Activated naive CD8-positive, alpha-beta T cell treated with anti-CD3 and anti-CD28 coated beads, Interleukin-2, amount 10 ng/mL, durations not matched to agents 7 days and 5 days (primary cell): ENCODE data around the gene HOXA6. TPM values are rescaled to one million over a fixed set of nuclear protein-coding genes. Genes with fewer than 3 reads are reported as not detected.

Experiments
- ATAC-seq: fragments of 150-1000 bp; cut with Tn5 transposase; one replicate; pipeline ENCODE4 v1.10.0; 2021; ENCODE audit warnings: low read depth, moderate library complexity
- POLR2A ChIA-PET: fragments of 350-600 bp; sonication (Branson Sonifier 250); formaldehyde crosslinking; loops from one replicate; lab custom pipeline; 2021; ENCODE audit warnings: antibody characterized with exemption; lab: Charles Lee
- DNase-seq: peaks from one replicate; pipeline ENCODE4 v3.0.0; 2021
- H3K27ac Mint-ChIP-seq: one replicate; pipeline ENCODE4 v1.8.0; 2022; ENCODE audit warnings: mild to moderate bottlenecking, mixed read lengths
- H3K27me3 Mint-ChIP-seq: one replicate; pipeline ENCODE4 v1.8.0; 2022; ENCODE audit warnings: mild to moderate bottlenecking, moderate library complexity, mixed read lengths
- H3K36me3 Mint-ChIP-seq: one replicate; pipeline ENCODE4 v1.8.0; 2021; ENCODE audit warnings: mild to moderate bottlenecking, mixed read lengths
- H3K4me1 Mint-ChIP-seq: one replicate; pipeline ENCODE4 v1.8.0; 2021; ENCODE audit warnings: mixed read lengths
- H3K4me3 Mint-ChIP-seq: one replicate; pipeline ENCODE4 v1.8.0; 2022; ENCODE audit warnings: mild to moderate bottlenecking, moderate library complexity, mixed read lengths
- H3K9me3 Mint-ChIP-seq: one replicate; pipeline ENCODE4 v1.8.0; 2021; ENCODE audit warnings: mixed read lengths
- total RNA-seq, 2 experiments: library from RNA; stranded (reverse); gene quantifications; one replicate each; pipeline ENCODE4 v1.2.3, GENCODE V29; 2021

HOXA6 gene
- total RNA-seq, 2 experiments from 2014 or later, result not detected

- Mint-ChIP-seq H3K27me3 (peaks cover 66% of the 10 kb centered on the region), H3K4me3 (peak within 1 kb of the TSS; percentile 35), H3K4me1 (peaks cover 9% of the 10 kb centered on the region), H3K27ac (no peak within 1 kb of the TSS), H3K9me3 (no peaks in the 10 kb centered on the region), H3K36me3 (no peaks in the 10 kb centered on the region)
- DNase-seq (peak; percentile 30), ATAC-seq (no peak)
- POLR2A ChIA-PET, result interaction anchor here (0.9 kb wide), 1 partner anchor 13 kb away, joined by 3 read pairs; no protein-coding TSS in a partner anchor
These were observed 26.6 kb upstream of the HOXA6 start, which contains the start of gene HOXA10 for GRCh38 chr7:27173956-27174873. TSS of gene HOXA10 (minus strand) at chr7:27174320. CDS start at chr7:27174306, 14 bp downstream.

- Mint-ChIP-seq H3K4me3 (no peak overlapping the region), H3K9me3 (no peaks in the 10 kb centered on the region), H3K27ac (no peak overlapping the region), H3K27me3 (peaks cover 66% of the 10 kb centered on the region), H3K4me1 (peaks cover 9% of the 10 kb centered on the region), H3K36me3 (peaks cover 3% of the 10 kb centered on the region)
- POLR2A ChIA-PET, result interaction anchor here (0.9 kb wide), 1 partner anchor 14 kb away, joined by 3 read pairs; no protein-coding TSS in a partner anchor
- DNase-seq (peak; percentile 50), ATAC-seq (peak; percentile 39)
These were observed 26.0 kb upstream of the HOXA6 start for GRCh38 chr7:27173511-27173955.

- Mint-ChIP-seq H3K36me3 (peaks cover 3% of the 10 kb centered on the region), H3K27me3 (peaks cover 66% of the 10 kb centered on the region), H3K4me3 (peak overlapping the region; percentile 19), H3K4me1 (peaks cover 9% of the 10 kb centered on the region), H3K9me3 (no peaks in the 10 kb centered on the region), H3K27ac (no peak overlapping the region)
- ATAC-seq, result no peak
- DNase-seq, result no peak
- POLR2A ChIA-PET, result interaction anchor here (0.9 kb wide), 1 partner anchor 14 kb away, joined by 3 read pairs; no protein-coding TSS in a partner anchor
These were observed 25.4 kb upstream of the HOXA6 start for GRCh38 chr7:27172823-27173510.

- peaks cover 3% of the 10 kb centered on the region for H3K36me3 Mint-ChIP-seq
- no peaks in the 10 kb centered on the region for H3K9me3 Mint-ChIP-seq
- peaks cover 66% of the 10 kb centered on the region for H3K27me3 Mint-ChIP-seq
- POLR2A ChIA-PET, result no interaction called here
- peaks cover 9% of the 10 kb centered on the region for H3K4me1 Mint-ChIP-seq
- ATAC-seq, result no peak
- peak overlapping the region; percentile 67 for H3K27ac Mint-ChIP-seq
- DNase-seq, result peak; percentile 31
- peak overlapping the region; percentile 50 for H3K4me3 Mint-ChIP-seq
These were observed 24.8 kb upstream of the HOXA6 start for GRCh38 chr7:27172315-27172774.

- DNase-seq (peak; percentile 34), ATAC-seq (no peak)
- Mint-ChIP-seq H3K27ac (peak overlapping the region; percentile 67), H3K27me3 (peaks cover 69% of the 10 kb centered on the region), H3K4me3 (peak overlapping the region; percentile 50), H3K36me3 (peaks cover 5% of the 10 kb centered on the region), H3K4me1 (peaks cover 12% of the 10 kb centered on the region), H3K9me3 (no peaks in the 10 kb centered on the region)
- POLR2A ChIA-PET, result no interaction called here
These were observed 24.2 kb upstream of the HOXA6 start for GRCh38 chr7:27171637-27172314.

GRCh38 chr7:27171325-27171636 lies 23.7 kb upstream of the HOXA6 start:
- H3K27me3 Mint-ChIP-seq, result peaks cover 74% of the 10 kb centered on the region
- H3K4me1 Mint-ChIP-seq, result peaks cover 12% of the 10 kb centered on the region
- no peak overlapping the region for H3K4me3 Mint-ChIP-seq
- peaks cover 5% of the 10 kb centered on the region for H3K36me3 Mint-ChIP-seq
- H3K27ac Mint-ChIP-seq, result peak overlapping the region; percentile 65
- DNase-seq (no peak), ATAC-seq (no peak)
- POLR2A ChIA-PET, result no interaction called here
- H3K9me3 Mint-ChIP-seq, result no peaks in the 10 kb centered on the region

GRCh38 chr7:27170426-27171324 lies 23.1 kb upstream of the HOXA6 start:
- peaks cover 5% of the 10 kb centered on the region for H3K36me3 Mint-ChIP-seq
- H3K27me3 Mint-ChIP-seq, result peaks cover 77% of the 10 kb centered on the region
- DNase-seq (no peak), ATAC-seq (no peak)
- H3K4me3 Mint-ChIP-seq, result no peak overlapping the region
- peaks cover 14% of the 10 kb centered on the region for H3K4me1 Mint-ChIP-seq
- POLR2A ChIA-PET, result no interaction called here
- no peaks in the 10 kb centered on the region for H3K9me3 Mint-ChIP-seq
- no peak overlapping the region for H3K27ac Mint-ChIP-seq

- DNase-seq, result peak; percentile 33
- Mint-ChIP-seq H3K36me3 (peaks cover 5% of the 10 kb centered on the region), H3K4me3 (no peak overlapping the region), H3K27me3 (peaks cover 73% of the 10 kb centered on the region), H3K27ac (no peak overlapping the region), H3K4me1 (peaks cover 14% of the 10 kb centered on the region), H3K9me3 (no peaks in the 10 kb centered on the region)
- POLR2A ChIA-PET, result no interaction called here
- ATAC-seq, result no peak
These were observed 22.3 kb upstream of the HOXA6 start for GRCh38 chr7:27169658-27170425.

- Mint-ChIP-seq H3K4me3 (no peak overlapping the region), H3K9me3 (no peaks in the 10 kb centered on the region), H3K27me3 (peaks cover 80% of the 10 kb centered on the region), H3K27ac (peak overlapping the region; percentile 60), H3K36me3 (peaks cover 5% of the 10 kb centered on the region), H3K4me1 (peaks cover 14% of the 10 kb centered on the region)
- DNase-seq, result peak; percentile 39
- POLR2A ChIA-PET, result no interaction called here
- ATAC-seq, result no peak
These were observed 20.8 kb upstream of the HOXA6 start for GRCh38 chr7:27168265-27168947.

- peak; percentile 9 for DNase-seq
- POLR2A ChIA-PET, result no interaction called here
- H3K27ac Mint-ChIP-seq, result no peak overlapping the region
- peaks cover 86% of the 10 kb centered on the region for H3K27me3 Mint-ChIP-seq
- no peaks in the 10 kb centered on the region for H3K9me3 Mint-ChIP-seq
- peaks cover 5% of the 10 kb centered on the region for H3K36me3 Mint-ChIP-seq
- no peak for ATAC-seq
- H3K4me3 Mint-ChIP-seq, result no peak overlapping the region
- H3K4me1 Mint-ChIP-seq, result peaks cover 14% of the 10 kb centered on the region
These were observed 20.3 kb upstream of the HOXA6 start for GRCh38 chr7:27167916-27168264.
